Measurements from ENCODE around the gene AKR1C8.
"Not testable (repeated sequence)": the region's sequence is repeated elsewhere in the genome, so short reads cannot be mapped to it uniquely, and the experiment has no call there.

The AKR1C8 gene

GRCh38 chr10:5168897-5169420 lies 16.0 kb downstream of the AKR1C8 start:
- DNase-seq: no peak

GRCh38 chr10:5165738-5166137 lies 19.2 kb downstream of the AKR1C8 start:
- DNase-seq: no peak

- no peak for DNase-seq
Measured at GRCh38 chr10:5163487-5163886, 21.5 kb downstream of the AKR1C8 start.

GRCh38 chr10:5159126-5159525 lies 25.8 kb downstream of the AKR1C8 start:
- DNase-seq: no peak

GRCh38 chr10:5157501-5157900 lies 27.4 kb downstream of the AKR1C8 start:
- DNase-seq: no peak

GRCh38 chr10:5155951-5156350 lies 29.0 kb downstream of the AKR1C8 start:
- no peak for DNase-seq

GRCh38 chr10:5151076-5151475 lies 33.9 kb downstream of the AKR1C8 start:
- DNase-seq: no peak

GRCh38 chr10:5148678-5149032 lies 36.3 kb downstream of the AKR1C8 start:
- no peak for DNase-seq

- no peak for DNase-seq
Measured at GRCh38 chr10:5147981-5148677, 36.8 kb downstream of the AKR1C8 start.

GRCh38 chr10:5147255-5147980 lies 37.5 kb downstream of the AKR1C8 start:
- no peak for DNase-seq

- no peak for DNase-seq
Measured at GRCh38 chr10:5146920-5147254, 38.1 kb downstream of the AKR1C8 start.

- DNase-seq: no peak
Measured at GRCh38 chr10:5143137-5143536, 41.8 kb downstream of the AKR1C8 start.

- DNase-seq: no peak
Measured at GRCh38 chr10:5142199-5142598, 42.8 kb downstream of the AKR1C8 start.

GRCh38 chr10:5137699-5138098 lies 47.3 kb downstream of the AKR1C8 start:
- DNase-seq: not testable (repeated sequence)

- DNase-seq: no peak
Measured at GRCh38 chr10:5136468-5137087, 48.4 kb downstream of the AKR1C8 start.

GRCh38 chr10:5135581-5135980 lies 49.4 kb downstream of the AKR1C8 start:
- DNase-seq: no peak

- no peak for DNase-seq
Measured at GRCh38 chr10:5125315-5126044, 59.5 kb downstream of the AKR1C8 start.

- no peak for DNase-seq
Measured at GRCh38 chr10:5123886-5124285, 61.1 kb downstream of the AKR1C8 start.

GRCh38 chr10:5119997-5120396 lies 65.0 kb downstream of the AKR1C8 start:
- not testable (repeated sequence) for DNase-seq

GRCh38 chr10:5117026-5117425 lies 67.9 kb downstream of the AKR1C8 start:
- DNase-seq: no peak

- no peak for DNase-seq
Measured at GRCh38 chr10:5116621-5117020, 68.3 kb downstream of the AKR1C8 start.

- not testable (repeated sequence) for DNase-seq
Measured at GRCh38 chr10:5109861-5110260, 75.1 kb downstream of the AKR1C8 start.

All from anterior cingulate cortex (tissue), 58 donors.